K562 (cell line): ENCODE data around the gene NACC1. TPM values are rescaled to one million over a fixed set of nuclear protein-coding genes. Genes with fewer than 3 reads are reported as not detected.

Experiments
- ARID3A ChIP-seq: IDR thresholded peaks from 2 replicates; pipeline ENCODE4 v1.6.1; 2012; ENCODE audit warnings: low read depth, low read length, improper control_type of control experiment, borderline replicate concordance
- BRF1 ChIP-seq: IDR thresholded peaks from 3 replicates; pipeline ENCODE4 v1.6.1; 2011; ENCODE audit warnings: borderline replicate concordance, mild to moderate bottlenecking; ENCODE audit not compliant: insufficient read length; ENCODE audit errors: extremely low read depth
- DNMT1 ChIP-seq: fragments of 450-650 bp; IDR thresholded peaks from 2 replicates; pipeline ENCODE4 v1.6.1; 2016; ENCODE audit warnings: antibody characterized with exemption, mild to moderate bottlenecking
- KLF1 ChIP-seq: fragments of 450-650 bp; IDR thresholded peaks from 2 replicates; pipeline ENCODE4 v1.6.1; 2016; ENCODE audit warnings: missing genetic modification characterization, missing compliant biosample characterization
- LCOR ChIP-seq: sonication (generic); formaldehyde crosslinking; IDR thresholded peaks from 2 replicates; pipeline ENCODE4 v1.8.0; 2022; ENCODE audit warnings: mild to moderate bottlenecking, missing genetic modification reagents
- MTA2 ChIP-seq: fragments of 450-650 bp; IDR thresholded peaks from 2 replicates; pipeline ENCODE4 v1.6.1; 2016; ENCODE audit warnings: low read depth
- ZNF77 ChIP-seq: fragments of 250-450 bp; sonication (Bioruptor Pico); IDR thresholded peaks from 2 replicates; pipeline ENCODE4 v1.5.0; 2020
- polyA plus RNA-seq, 8 experiments: library from polyadenylated mRNA; depleted of rRNA in 4 of 8; stranded (reverse) in 5 of 8; unstranded in 3 of 8; fragments of >200 nt; fragmentation: Nextera tagmentation in 2 of 8; fragmentation: Illumina TruSeq in 1 of 8; extraction: Ambion mirVana in 2 of 8; extraction: Trizol in 1 of 8; gene quantifications; 2 replicates each; pipeline versions ENCODE4 v1.2.1 to v1.2.3, GENCODE V29; 2011 to 2014; ENCODE audit warnings: inconsistent platforms in 1 of 8, missing spikeins in 1 of 8
- total RNA-seq, 7 experiments: library from RNA; depleted of rRNA in 6 of 7; stranded (reverse); fragments of >200 nt in 6 of 7; fragmentation: Illumina TruSeq in 2 of 7; extraction: Trizol in 2 of 7; gene quantifications; 2 replicates each; pipeline versions ENCODE4 v1.2.1 to v1.2.3, GENCODE V29; 2011 to 2021; ENCODE audit warnings: low replicate concordance in 1 of 7
- TF ChIP-seq, protein P1 (sequence below), 2 experiments: fragments of 450-650 bp; formaldehyde crosslinking in 1 of 2; IDR thresholded peaks; 2 replicates each; pipeline versions ENCODE4 v1.4.0 to v1.6.1; 2014 to 2020; ENCODE audit warnings: mild to moderate bottlenecking in 2 of 2, borderline replicate concordance in 1 of 2, low read depth in 1 of 2
- TF ChIP-seq, protein P2 (sequence below): fragments of 250-450 bp; sonication (Bioruptor Pico); IDR thresholded peaks from 2 replicates; pipeline ENCODE4 v1.5.1; 2021; ENCODE audit warnings: mild to moderate bottlenecking

The NACC1 gene
- total and polyA plus RNA-seq, 9 of the 15 experiments (the other 6 are each of a cell fraction or from before 2014, with no cell fraction given): 0.04 to 96.6 (median 25.8) TPM

DNA sequence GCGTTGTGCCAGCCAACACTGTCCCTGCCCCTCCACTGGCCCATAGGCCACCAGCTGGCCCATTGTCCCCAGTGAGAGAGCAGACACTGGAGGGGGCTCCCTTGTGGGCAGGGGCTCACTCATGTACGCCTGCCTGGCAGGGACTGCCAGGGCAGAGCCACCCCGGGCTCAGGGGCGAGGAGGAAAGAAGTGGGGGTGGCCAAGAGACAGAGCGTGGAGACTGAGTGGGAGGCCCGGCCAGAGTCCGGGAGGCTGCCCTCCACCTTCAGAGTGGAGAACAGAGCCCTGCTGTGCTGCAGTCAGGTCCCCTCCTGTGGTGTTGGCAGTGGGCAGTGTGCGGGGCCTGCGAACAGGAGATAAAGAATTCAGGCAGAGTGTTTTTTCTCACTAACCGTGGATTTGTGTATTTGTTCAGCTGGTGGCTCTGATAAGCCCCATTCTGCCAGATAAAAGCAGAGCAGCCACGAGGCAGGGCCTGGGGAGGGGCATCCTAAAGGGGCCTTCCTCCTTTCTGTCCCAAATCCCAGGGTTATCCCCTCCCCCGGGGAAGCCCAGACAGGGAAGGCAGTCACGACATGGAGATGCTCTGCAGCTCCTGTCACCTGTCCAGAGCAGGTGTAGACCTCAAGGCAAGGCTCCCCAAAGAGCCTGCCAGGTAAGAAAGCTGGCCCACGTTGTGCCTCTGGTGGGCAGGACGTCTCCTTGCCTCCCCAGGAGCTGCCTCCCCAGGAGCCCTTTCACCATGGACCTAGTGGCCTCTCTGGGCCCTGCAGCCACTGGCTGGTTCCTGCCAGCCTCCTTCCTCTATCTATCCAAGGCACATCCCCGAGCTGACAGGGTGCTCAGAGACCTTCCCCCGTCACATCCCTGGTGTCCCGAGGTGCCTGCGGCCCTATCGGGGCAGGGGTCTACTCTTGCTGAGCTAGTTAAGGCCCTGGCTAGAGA lies 48.4 kb upstream of the NACC1 start (continued):
- TF ChIP-seq, protein P1, sequence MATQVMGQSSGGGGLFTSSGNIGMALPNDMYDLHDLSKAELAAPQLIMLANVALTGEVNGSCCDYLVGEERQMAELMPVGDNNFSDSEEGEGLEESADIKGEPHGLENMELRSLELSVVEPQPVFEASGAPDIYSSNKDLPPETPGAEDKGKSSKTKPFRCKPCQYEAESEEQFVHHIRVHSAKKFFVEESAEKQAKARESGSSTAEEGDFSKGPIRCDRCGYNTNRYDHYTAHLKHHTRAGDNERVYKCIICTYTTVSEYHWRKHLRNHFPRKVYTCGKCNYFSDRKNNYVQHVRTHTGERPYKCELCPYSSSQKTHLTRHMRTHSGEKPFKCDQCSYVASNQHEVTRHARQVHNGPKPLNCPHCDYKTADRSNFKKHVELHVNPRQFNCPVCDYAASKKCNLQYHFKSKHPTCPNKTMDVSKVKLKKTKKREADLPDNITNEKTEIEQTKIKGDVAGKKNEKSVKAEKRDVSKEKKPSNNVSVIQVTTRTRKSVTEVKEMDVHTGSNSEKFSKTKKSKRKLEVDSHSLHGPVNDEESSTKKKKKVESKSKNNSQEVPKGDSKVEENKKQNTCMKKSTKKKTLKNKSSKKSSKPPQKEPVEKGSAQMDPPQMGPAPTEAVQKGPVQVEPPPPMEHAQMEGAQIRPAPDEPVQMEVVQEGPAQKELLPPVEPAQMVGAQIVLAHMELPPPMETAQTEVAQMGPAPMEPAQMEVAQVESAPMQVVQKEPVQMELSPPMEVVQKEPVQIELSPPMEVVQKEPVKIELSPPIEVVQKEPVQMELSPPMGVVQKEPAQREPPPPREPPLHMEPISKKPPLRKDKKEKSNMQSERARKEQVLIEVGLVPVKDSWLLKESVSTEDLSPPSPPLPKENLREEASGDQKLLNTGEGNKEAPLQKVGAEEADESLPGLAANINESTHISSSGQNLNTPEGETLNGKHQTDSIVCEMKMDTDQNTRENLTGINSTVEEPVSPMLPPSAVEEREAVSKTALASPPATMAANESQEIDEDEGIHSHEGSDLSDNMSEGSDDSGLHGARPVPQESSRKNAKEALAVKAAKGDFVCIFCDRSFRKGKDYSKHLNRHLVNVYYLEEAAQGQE (IDR thresholded peaks at IDR 0.05; ENCODE audit: borderline replicate concordance): peak; percentile 24; the same call in 1 of the 2 replicates
- TF ChIP-seq, protein P1 (CRISPR knock-in tag; IDR thresholded peaks at IDR 0.05; ENCODE audit: low read depth): no peak
- TF ChIP-seq DNMT1: no peak
- TF ChIP-seq ARID3A: peak; percentile 47; the same call in 1 of the 2 replicates
- TF ChIP-seq, protein P2, sequence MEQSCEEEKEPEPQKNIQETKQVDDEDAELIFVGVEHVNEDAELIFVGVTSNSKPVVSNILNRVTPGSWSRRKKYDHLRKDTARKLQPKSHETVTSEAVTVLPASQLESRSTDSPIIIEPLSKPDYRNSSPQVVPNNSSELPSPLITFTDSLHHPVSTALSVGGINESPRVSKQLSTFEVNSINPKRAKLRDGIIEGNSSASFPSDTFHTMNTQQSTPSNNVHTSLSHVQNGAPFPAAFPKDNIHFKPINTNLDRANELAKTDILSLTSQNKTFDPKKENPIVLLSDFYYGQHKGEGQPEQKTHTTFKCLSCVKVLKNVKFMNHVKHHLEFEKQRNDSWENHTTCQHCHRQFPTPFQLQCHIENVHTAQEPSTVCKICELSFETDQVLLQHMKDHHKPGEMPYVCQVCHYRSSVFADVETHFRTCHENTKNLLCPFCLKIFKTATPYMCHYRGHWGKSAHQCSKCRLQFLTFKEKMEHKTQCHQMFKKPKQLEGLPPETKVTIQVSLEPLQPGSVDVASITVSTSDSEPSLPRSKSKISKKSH (CRISPR knock-in tag): no peak
- no peak for TF ChIP-seq KLF1 (tag)
- no peak for TF ChIP-seq BRF1
- peak; percentile 99 for TF ChIP-seq MTA2
- TF ChIP-seq ZNF77 (CRISPR knock-in tag): no peak
- TF ChIP-seq LCOR (CRISPR knock-in tag): peak; percentile 41; the same call in 1 of the 2 replicates
